ENCODE results near the gene TRAF6.

Gene TRAF6

GRCh38 chr11:36437413-36437812 is 72.7 kb downstream of the TRAF6 start:
- TF ChIP-seq, protein P1, sequence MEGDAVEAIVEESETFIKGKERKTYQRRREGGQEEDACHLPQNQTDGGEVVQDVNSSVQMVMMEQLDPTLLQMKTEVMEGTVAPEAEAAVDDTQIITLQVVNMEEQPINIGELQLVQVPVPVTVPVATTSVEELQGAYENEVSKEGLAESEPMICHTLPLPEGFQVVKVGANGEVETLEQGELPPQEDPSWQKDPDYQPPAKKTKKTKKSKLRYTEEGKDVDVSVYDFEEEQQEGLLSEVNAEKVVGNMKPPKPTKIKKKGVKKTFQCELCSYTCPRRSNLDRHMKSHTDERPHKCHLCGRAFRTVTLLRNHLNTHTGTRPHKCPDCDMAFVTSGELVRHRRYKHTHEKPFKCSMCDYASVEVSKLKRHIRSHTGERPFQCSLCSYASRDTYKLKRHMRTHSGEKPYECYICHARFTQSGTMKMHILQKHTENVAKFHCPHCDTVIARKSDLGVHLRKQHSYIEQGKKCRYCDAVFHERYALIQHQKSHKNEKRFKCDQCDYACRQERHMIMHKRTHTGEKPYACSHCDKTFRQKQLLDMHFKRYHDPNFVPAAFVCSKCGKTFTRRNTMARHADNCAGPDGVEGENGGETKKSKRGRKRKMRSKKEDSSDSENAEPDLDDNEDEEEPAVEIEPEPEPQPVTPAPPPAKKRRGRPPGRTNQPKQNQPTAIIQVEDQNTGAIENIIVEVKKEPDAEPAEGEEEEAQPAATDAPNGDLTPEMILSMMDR (IDR thresholded peaks at IDR 0.05; ENCODE audit: low read depth, low read length, missing control alignments) = no peak
- H3K4me3 ChIP-seq (replicated peaks; ENCODE audit: low read depth, low read length) = no peak overlapping the region
- no peak for DNase-seq (ENCODE audit: extremely low read depth, low read depth)
